C1 segment of cervical spinal cord (tissue), 14 donors: ENCODE data around the gene CDK13.
"Not testable (repeated sequence)": the region's sequence is repeated elsewhere in the genome, so short reads cannot be mapped to it uniquely, and the experiment has no call there.

Experiments
- DNase-seq, 14 donors: peaks; one replicate each; lab custom pipeline; 2025; lab: John Stamatoyannopoulos, UW

The CDK13 gene

DNA sequence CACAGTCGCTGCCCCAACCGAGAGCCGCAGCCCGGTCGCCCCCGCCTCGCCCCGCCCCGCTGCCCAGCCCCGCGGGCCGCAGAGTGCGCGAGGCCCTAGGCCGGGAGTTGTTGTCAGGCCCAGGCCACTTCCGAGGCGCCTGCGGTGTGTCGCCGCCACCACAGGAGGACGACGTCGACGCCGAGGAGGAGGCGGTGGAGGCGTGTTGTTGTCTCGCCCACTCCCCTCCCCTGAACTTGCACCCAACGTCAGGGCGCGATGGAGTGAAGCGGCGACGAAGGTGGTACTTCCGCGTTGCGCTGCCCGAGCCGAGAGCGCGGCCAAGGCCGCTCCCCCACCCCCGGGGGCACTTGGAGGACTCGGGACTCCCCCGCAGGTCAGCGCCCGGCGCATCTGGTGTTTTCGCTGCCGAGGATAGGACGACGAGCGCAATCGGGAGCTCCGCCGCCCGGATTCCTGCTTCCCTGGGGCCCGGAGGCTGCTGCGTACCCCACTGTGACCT, at the start of gene CDK13:
CDK13 (plus strand) TSS at position 286 of the 502 bp plus-strand sequence. CDS start 386 bp downstream, outside the sequence.
- peak in 10 of 14 donors; percentile 52 to 94 (median 88) for DNase-seq

GRCh38 chr7:39904077-39904486, 46.0 kb upstream of the CDK13 start:
- DNase-seq, result no peak

DNA sequence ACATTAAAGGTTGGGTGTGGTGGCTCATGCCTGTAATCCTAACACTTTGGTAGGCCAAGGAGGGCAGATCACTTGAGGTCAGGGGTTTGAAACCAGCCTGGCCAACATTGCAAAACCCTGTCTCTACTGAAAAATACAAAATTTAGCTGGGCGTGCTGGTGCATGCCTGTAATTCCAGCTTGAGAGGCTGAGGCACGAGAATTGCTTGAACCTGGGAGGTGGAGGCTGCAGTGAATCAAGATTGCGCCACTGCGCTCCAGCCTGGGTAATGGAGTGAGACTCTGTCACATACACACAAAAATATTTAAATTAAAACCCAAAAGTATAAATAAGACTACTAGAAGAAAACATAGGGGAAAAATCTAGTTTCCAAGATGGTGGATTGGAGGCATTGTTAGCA, 41.9 kb upstream of the CDK13 start:
- no peak for DNase-seq

DNA sequence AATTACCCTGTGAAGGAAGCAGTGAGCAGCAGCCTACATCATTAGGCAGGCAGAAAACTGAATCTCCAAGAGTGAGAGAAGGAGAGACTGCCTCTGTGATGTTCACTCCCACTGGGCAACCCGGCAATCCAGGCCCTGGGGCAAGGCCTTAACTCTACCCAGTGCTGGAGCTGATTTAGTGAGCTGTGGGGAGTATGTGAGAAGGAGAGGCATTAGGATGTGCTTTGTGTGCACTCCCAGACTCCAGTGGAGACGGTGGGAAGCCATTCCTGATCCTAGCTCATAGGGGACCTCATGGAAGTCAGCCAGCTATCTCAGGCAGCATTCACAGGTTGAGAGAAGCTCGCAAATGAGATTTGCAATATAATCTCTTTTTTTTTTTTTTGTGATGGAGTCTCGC, 41.1 kb upstream of the CDK13 start:
- no peak for DNase-seq

DNA sequence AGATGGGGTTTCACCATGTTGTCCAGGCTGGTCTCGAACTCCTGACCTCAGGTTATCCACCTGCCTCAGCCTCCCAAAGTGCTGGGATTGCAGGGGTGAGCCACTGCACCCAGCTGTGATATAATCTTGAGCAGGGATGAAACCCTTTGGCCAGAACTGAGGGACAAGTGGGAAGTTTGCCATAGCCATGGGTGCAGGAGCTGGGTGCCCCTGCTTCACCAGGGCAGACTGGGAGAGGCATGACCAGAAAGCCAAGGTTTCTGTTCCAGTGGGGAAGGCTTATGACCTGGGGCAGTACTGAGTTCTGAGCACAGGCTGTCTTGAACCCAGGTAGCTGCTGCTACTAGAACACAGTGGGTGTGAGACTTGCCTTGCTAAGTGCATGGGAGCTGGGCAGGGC, 40.5 kb upstream of the CDK13 start:
- DNase-seq, result no peak

GRCh38 chr7:39910108-39910869, 39.8 kb upstream of the CDK13 start:
- DNase-seq, result no peak

- DNase-seq, result no peak
These were observed 38.9 kb upstream of the CDK13 start for GRCh38 chr7:39911167-39911566.

- not testable (repeated sequence) for DNase-seq
These were observed 34.2 kb upstream of the CDK13 start for GRCh38 chr7:39915847-39916246.

DNA sequence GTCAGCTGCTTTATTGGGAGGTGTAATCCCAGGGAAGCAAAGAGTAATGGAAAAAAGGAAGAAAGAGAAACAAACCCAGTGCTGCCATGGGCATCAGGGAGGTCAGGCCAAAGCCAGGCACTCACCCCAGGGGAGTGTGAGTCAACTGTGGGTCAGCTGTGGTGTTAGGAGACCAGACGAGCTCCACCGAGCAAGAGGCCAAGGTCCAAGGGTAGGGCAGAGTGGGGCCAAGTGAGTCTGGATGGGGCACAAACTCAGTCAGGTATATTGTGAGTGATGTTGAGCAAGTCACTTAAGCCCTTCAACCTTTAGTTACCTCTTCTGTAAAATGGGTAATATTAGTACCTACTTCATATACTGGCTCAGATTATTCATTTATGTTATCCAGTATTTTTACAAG, 30.4 kb upstream of the CDK13 start:
- DNase-seq, result no peak

DNA sequence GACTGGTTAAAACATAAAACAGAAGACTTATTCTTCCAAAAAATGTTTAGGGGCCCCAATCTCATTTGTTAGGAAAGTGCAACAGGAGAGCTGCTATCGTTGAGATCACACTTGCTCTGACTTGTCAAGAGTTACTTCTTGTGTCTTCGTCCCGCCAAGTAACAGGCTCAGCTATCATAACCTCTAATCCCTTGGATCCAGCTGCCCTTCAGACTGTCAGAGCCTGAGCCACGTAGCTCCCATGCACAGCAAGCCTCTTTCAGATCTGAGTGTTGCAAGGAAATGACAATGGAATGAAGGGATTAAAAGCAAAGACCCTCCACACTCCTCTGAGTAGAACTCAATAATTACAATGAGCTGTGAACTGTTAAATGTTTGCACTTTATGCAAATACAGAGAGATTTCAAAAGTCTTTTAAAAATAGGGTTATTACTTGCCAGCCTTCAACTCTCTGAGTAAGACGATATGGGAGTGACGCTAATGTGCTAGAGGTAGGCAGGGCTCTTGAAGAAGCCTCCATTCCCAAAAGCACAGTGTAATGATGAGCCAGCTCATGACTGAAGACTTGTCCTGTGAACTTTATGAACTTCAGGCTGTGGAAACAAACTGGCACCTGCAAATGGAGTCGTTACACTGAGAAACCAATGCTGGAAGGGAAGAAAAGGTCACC, 28.4 kb upstream of the CDK13 start:
- DNase-seq, result no peak

GRCh38 chr7:39922580-39922979, 27.5 kb upstream of the CDK13 start:
- DNase-seq, result no peak

GRCh38 chr7:39923091-39923490, 27.0 kb upstream of the CDK13 start:
- DNase-seq, result no peak

- no peak for DNase-seq
These were observed 25.9 kb upstream of the CDK13 start for GRCh38 chr7:39924122-39924521.

- DNase-seq, result no peak
These were observed 23.9 kb upstream of the CDK13 start for GRCh38 chr7:39926111-39926510.

- DNase-seq, result no peak
These were observed 23.0 kb upstream of the CDK13 start for GRCh38 chr7:39927018-39927417.

- DNase-seq, result no peak
These were observed 15.9 kb upstream of the CDK13 start for GRCh38 chr7:39934132-39934531.

GRCh38 chr7:39936761-39937160, 13.3 kb upstream of the CDK13 start:
- no peak for DNase-seq

- DNase-seq, result no peak
These were observed 12.5 kb upstream of the CDK13 start for GRCh38 chr7:39937366-39938153.

DNA sequence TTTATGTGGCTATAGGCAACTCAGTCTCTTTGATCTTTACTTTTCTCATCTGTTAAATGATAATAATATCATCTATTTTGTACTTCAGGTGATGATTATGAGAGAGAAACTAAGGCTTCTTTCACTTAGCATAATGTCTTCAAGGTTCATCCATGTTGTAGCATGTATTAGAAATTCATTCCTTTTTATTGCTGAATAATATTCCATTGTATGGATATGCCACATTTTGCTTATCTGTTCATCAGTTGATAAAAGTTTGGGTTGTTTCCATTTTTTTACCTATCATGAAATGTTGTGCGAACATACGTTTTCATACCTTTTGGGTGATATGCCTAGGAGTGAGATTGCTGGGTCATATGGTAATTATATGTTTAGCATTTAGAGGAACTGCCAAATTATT, 7.2 kb upstream of the CDK13 start:
- no peak for DNase-seq

- DNase-seq, result no peak
These were observed 3.4 kb upstream of the CDK13 start for GRCh38 chr7:39946693-39947092.

GRCh38 chr7:39948375-39948955, 1.6 kb upstream of the CDK13 start:
- DNase-seq, result peak in 2 of 14 donors; percentile 2 to 7
